GM12878 (cell line): ENCODE data around the gene SIRT2. TPM values are rescaled to one million over a fixed set of nuclear protein-coding genes. Genes with fewer than 3 reads are reported as not detected.

Experiments used
- ATAC-seq: fragments of 200-7000 bp; cut with Tn5 transposase; 3 replicates; pipeline ENCODE4 v1.9.1; 2020; ENCODE audit warnings: mild to moderate bottlenecking, moderate library complexity
- BruUV-seq: library from RNA; stranded (reverse); fragments of 400-500 nt; replicated peaks from 2 replicates; lab custom pipeline; 2021; lab: Mats Ljungman, UMichigan
- CTCF ChIA-PET: fragments of 300-600 bp; sonication (Branson Sonifier 250); formaldehyde crosslinking; extraction: SDS; loops from one replicate; lab custom pipeline; 2021; ENCODE audit warnings: inconsistent platforms; lab: Yijun Ruan, JAX
- POLR2A ChIA-PET: fragments of 350-600 bp; formaldehyde crosslinking; extraction: SDS; loops from one replicate; lab custom pipeline; 2021; ENCODE audit warnings: inconsistent platforms; lab: Charles Lee
- RAD21 ChIA-PET: fragments of 300-600 bp; sonication (Branson Sonifier 250); formaldehyde crosslinking; loops from one replicate; lab custom pipeline; 2023; ENCODE audit warnings: antibody characterized with exemption; ENCODE audit not compliant: unreplicated experiment; lab: Charles Lee
- SMC1A ChIA-PET: fragments of 300-600 bp; sonication (Branson Sonifier 250); formaldehyde crosslinking; loops from one replicate; lab custom pipeline; 2023; ENCODE audit not compliant: unreplicated experiment, uncharacterized antibody; lab: Charles Lee
- DNase-seq: peaks from one replicate; pipeline ENCODE4 v3.0.0-alpha.2; 2011; ENCODE audit warnings: low read depth, low spot score
- FAIRE-seq: peaks from 3 replicates; lab custom pipeline; 2011; peaks lifted over from hg19 to GRCh38; lab: Jason Lieb, UNC
- H2AFZ ChIP-seq: 2 replicates; pipeline ENCODE4 v1.6.0; 2011; ENCODE audit warnings: low read depth, low read length, control low read depth; ENCODE audit not compliant: control insufficient read depth
- H3K27ac ChIP-seq: 2 replicates; pipeline ENCODE4 v1.5.1; 2011; ENCODE audit warnings: control low read depth; ENCODE audit not compliant: control insufficient read depth, insufficient read depth
- H3K27me3 ChIP-seq, 2 experiments: replicated peaks in 1 of 2; 2 replicates each; pipeline versions ENCODE4 v1.6.0 to v1.6.1; 2011; ENCODE audit warnings: low read length in 1 of 2; ENCODE audit not compliant: control insufficient read depth in 2 of 2, insufficient read depth in 2 of 2
- H3K36me3 ChIP-seq, 2 experiments: 2 replicates each; pipeline ENCODE4 v1.5.1; 2011; ENCODE audit warnings: low read length in 1 of 2; ENCODE audit not compliant: control insufficient read depth in 2 of 2, insufficient read depth in 2 of 2
- H3K4me1 ChIP-seq: 2 replicates; pipeline ENCODE4 v1.6.1; 2011; ENCODE audit warnings: mild to moderate bottlenecking, low read length, moderate library complexity, mixed read lengths; ENCODE audit not compliant: control insufficient read depth, insufficient read depth
- H3K4me2 ChIP-seq: 2 replicates; pipeline ENCODE4 v1.6.0; 2011; ENCODE audit warnings: control low read depth; ENCODE audit not compliant: control insufficient read depth, insufficient read depth
- H3K4me3 ChIP-seq: fragments of 200-600 bp; sonication (generic); 2 replicates; pipeline ENCODE4 v1.5.1; 2016
- H3K79me2 ChIP-seq: 2 replicates; pipeline ENCODE4 v1.6.0; 2011; ENCODE audit warnings: low read length; ENCODE audit not compliant: control insufficient read depth, insufficient read depth
- H3K9ac ChIP-seq: 2 replicates; pipeline ENCODE4 v1.8.0; 2011; ENCODE audit warnings: low read length, control low read depth, mixed read lengths; ENCODE audit not compliant: control insufficient read depth, insufficient read depth
- H3K9me3 ChIP-seq: replicated peaks from 3 replicates; pipeline ENCODE4 v1.5.1; 2011; ENCODE audit warnings: mild to moderate bottlenecking, low read length; ENCODE audit not compliant: control insufficient read depth, insufficient read depth
- H4K20me1 ChIP-seq: 2 replicates; pipeline ENCODE4 v1.6.0; 2011; ENCODE audit not compliant: control insufficient read depth, insufficient read depth
- ATF7 ChIP-seq: fragments of 450-650 bp; IDR thresholded peaks from 2 replicates; pipeline ENCODE4 v1.6.1; 2016; ENCODE audit warnings: low read depth, mild to moderate bottlenecking
- CREB1 ChIP-seq: IDR thresholded peaks from 2 replicates; pipeline ENCODE4 v1.6.1; 2012; ENCODE audit warnings: low read depth, mild to moderate bottlenecking, inconsistent platforms
- LARP7 ChIP-seq: fragments of 450-650 bp; IDR thresholded peaks from 2 replicates; pipeline ENCODE4 v1.6.1; 2017; ENCODE audit warnings: mild to moderate bottlenecking
- NBN ChIP-seq: fragments of 450-650 bp; IDR thresholded peaks from 2 replicates; pipeline ENCODE4 v1.6.1; 2016
- NFYB ChIP-seq: IDR thresholded peaks from 2 replicates; pipeline ENCODE4 v1.6.1; 2011; ENCODE audit warnings: low read depth, mild to moderate bottlenecking, low read length, improper control_type of control experiment, moderate library complexity; ENCODE audit not compliant: insufficient read depth
- NR2C1 ChIP-seq: fragments of 450-650 bp; IDR thresholded peaks from 2 replicates; pipeline ENCODE4 v1.6.1; 2017; ENCODE audit warnings: antibody characterized with exemption, mild to moderate bottlenecking, moderate library complexity
- PAX5 ChIP-seq: IDR thresholded peaks from 2 replicates; pipeline ENCODE4 v1.6.1; 2011; ENCODE audit warnings: low read depth, low read length, borderline replicate concordance
- RAD21 ChIP-seq: IDR thresholded peaks from 2 replicates; pipeline ENCODE4 v1.6.1; 2011; ENCODE audit warnings: mild to moderate bottlenecking, low read depth, low read length, moderate library complexity; ENCODE audit not compliant: insufficient read depth
- RBBP5 ChIP-seq: fragments of 200-600 bp; sonication (generic); conservative IDR thresholded peaks from 2 replicates; pipeline ENCODE4 v1.6.1; 2016
- SIN3A ChIP-seq: IDR thresholded peaks from 2 replicates; pipeline ENCODE4 v1.6.1; 2012; ENCODE audit warnings: low read depth, low read length, improper control_type of control experiment
- SREBF1 ChIP-seq: IDR thresholded peaks from 2 replicates; pipeline ENCODE4 v1.6.1; 2012; ENCODE audit warnings: mild to moderate bottlenecking, low read length
- SREBF2 ChIP-seq: IDR thresholded peaks from 2 replicates; pipeline ENCODE4 v1.6.1; 2012; ENCODE audit warnings: mild to moderate bottlenecking, low read length
- WGBS: methylation state at CpG from one replicate; pipeline ENCODE4 v1.1.6; 2016; ENCODE audit warnings: low lambda C conversion rate; ENCODE audit not compliant: insufficient replicate concordance, insufficient coverage; ENCODE audit errors: missing lambda C conversion rate; 5-methylcytosine and 5-hydroxymethylcytosine counted together
- in situ Hi-C: fragments of 300-500 bp; cut with MboI; formaldehyde crosslinking; loops from 9 replicates; pipeline ENCODE4 v1.14.3; 2018; ENCODE audit warnings: mixed read lengths
- intact Hi-C: fragments of 100-400 bp; cut with micrococcal nuclease; formaldehyde crosslinking; loops from one replicate; pipeline ENCODE4 v1.14.2; 2022; ENCODE audit not compliant: unreplicated experiment
- polyA plus RNA-seq, 11 experiments: library from polyadenylated mRNA; depleted of rRNA in 4 of 11; unstranded in 6 of 11; stranded (reverse) in 5 of 11; fragments of >200 nt; fragmentation: Nextera tagmentation in 4 of 11; fragmentation: Illumina TruSeq in 1 of 11; extraction: Ambion mirVana in 4 of 11; extraction: Trizol in 1 of 11; gene quantifications; 1 replicate in 1 of 11; 2 replicates in 10 of 11; pipeline versions ENCODE4 v1.2.1 to v1.2.3, GENCODE V29; 2011 to 2016; ENCODE audit warnings: inconsistent platforms in 2 of 11, missing spikeins in 2 of 11, low read depth in 1 of 11
- total RNA-seq, 4 experiments: library from RNA; depleted of rRNA in 3 of 4; stranded (reverse); fragments of >200 nt in 3 of 4; fragmentation: Illumina TruSeq in 1 of 4; extraction: Trizol in 1 of 4; gene quantifications; 2 replicates each; pipeline versions ENCODE4 v1.2.1 to v1.2.3, GENCODE V29; 2013 to 2021
- TF ChIP-seq, protein P1 (sequence below): fragments of 450-650 bp; IDR thresholded peaks from 2 replicates; pipeline ENCODE4 v1.6.1; 2016; ENCODE audit warnings: mild to moderate bottlenecking, moderate library complexity, borderline replicate concordance
- TF ChIP-seq, protein P2 (sequence below): fragments of 450-650 bp; IDR thresholded peaks from 2 replicates; pipeline ENCODE4 v1.6.1; 2014; ENCODE audit warnings: mild to moderate bottlenecking
- TF ChIP-seq, protein P3 (sequence below), 3 experiments: IDR thresholded peaks in 2 of 3; conservative IDR thresholded peaks in 1 of 3; 2 replicates each; pipeline ENCODE4 v1.5.1; 2011; ENCODE audit warnings: low read depth in 3 of 3, low read length in 3 of 3, mild to moderate bottlenecking in 3 of 3, control low read depth in 2 of 3, moderate library complexity in 2 of 3, inconsistent platforms in 1 of 3, mixed read lengths in 1 of 3; ENCODE audit not compliant: control insufficient read depth in 2 of 3, insufficient read depth in 1 of 3; ENCODE audit errors: extremely low read depth in 1 of 3

Gene SIRT2
- total and polyA plus RNA-seq, 10 of the 15 experiments (the other 5 are each of a cell fraction or from before 2014, with no cell fraction given), result 1.4 to 38.7 (median 24.1) TPM

DNA sequence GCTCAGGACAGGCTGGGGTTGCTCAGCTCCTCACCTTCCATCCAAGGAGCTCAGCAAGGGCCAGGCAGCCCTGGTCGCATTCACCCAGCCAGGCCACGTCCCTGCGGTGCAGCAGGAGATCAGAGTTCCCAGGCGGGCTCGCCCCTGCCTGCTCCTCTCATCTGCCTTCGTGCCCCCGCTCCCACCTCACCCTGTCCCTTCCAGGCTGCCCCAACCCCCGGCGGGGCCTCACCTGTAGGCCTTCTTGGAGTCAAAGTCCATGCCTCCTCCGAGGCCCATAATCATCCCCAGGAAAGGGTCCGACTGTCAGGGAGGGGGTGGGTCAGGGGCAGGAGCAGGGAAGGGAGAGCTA is 20.0 kb downstream of the SIRT2 start (continued):
- TF ChIP-seq, protein P1, sequence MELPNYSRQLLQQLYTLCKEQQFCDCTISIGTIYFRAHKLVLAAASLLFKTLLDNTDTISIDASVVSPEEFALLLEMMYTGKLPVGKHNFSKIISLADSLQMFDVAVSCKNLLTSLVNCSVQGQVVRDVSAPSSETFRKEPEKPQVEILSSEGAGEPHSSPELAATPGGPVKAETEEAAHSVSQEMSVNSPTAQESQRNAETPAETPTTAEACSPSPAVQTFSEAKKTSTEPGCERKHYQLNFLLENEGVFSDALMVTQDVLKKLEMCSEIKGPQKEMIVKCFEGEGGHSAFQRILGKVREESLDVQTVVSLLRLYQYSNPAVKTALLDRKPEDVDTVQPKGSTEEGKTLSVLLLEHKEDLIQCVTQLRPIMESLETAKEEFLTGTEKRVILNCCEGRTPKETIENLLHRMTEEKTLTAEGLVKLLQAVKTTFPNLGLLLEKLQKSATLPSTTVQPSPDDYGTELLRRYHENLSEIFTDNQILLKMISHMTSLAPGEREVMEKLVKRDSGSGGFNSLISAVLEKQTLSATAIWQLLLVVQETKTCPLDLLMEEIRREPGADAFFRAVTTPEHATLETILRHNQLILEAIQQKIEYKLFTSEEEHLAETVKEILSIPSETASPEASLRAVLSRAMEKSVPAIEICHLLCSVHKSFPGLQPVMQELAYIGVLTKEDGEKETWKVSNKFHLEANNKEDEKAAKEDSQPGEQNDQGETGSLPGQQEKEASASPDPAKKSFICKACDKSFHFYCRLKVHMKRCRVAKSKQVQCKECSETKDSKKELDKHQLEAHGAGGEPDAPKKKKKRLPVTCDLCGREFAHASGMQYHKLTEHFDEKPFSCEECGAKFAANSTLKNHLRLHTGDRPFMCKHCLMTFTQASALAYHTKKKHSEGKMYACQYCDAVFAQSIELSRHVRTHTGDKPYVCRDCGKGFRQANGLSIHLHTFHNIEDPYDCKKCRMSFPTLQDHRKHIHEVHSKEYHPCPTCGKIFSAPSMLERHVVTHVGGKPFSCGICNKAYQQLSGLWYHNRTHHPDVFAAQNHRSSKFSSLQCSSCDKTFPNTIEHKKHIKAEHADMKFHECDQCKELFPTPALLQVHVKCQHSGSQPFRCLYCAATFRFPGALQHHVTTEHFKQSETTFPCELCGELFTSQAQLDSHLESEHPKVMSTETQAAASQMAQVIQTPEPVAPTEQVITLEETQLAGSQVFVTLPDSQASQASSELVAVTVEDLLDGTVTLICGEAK, result no peak
- no peak for TF ChIP-seq LARP7
- TF ChIP-seq PAX5, result no peak
- TF ChIP-seq SREBF2, result no peak
- no peak for TF ChIP-seq NBN

DNA sequence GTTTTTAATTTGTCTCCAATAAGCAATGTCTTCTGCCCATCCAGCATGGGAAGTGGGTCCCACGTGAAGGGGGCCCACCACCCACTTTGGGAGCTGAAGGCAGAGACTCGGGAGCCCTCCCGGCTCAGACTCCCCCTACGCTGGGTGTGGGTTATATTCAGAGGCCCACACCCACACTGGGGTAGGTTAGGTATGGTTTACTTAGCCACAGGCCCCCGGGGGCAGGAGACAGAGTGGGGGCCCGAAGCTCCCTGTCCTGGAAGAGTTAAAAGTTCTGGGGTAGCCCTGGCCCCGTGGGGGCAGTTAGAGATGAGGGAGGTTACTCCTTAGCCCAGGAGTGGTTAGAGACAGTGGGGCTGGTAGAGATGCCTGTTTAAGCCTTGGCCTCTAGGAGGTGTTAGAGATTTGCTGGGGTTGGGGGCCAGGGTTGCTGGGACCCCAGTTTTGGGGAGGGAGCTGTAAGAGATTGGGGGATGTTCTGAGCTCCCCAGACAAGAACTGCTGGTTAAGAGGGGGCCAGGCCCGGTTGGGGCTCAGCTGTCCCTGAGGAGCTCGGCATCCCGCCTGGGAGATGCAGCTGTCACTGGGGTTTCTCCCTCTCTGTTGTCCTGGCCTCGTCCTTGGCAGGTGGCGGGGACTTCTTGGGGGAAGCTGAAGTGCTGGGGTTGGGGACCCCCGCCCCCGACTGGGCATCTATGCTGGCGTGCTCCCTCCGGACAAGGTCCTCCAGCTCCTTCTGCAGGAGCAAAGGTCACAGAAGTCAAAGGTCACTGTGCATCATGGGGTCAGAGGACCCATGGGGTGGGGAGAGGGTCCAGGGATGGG is 20.6 kb downstream of the SIRT2 start:
- ChIA-PET POLR2A (interaction anchor here (0.5 to 3.0 kb wide), 10 partner anchors 9 to 372 kb away, joined by 3 to 12 read pairs (median 6); partner anchors contain the start of genes ECH1, HNRNPL, NFKBIB and SIRT2), SMC1A (interaction anchor here (0.6 to 1.9 kb wide), 9 partner anchors 9 to 366 kb away, joined by 3 to 9 read pairs (median 3); partner anchors contain the start of genes MRPS12 and SARS2), CTCF (interaction anchor here (0.6 to 4.8 kb wide), 11 partner anchors 9 to 476 kb away, joined by 3 to 62 read pairs (median 5); partner anchors contain the start of genes FAM98C, HNRNPL, MRPS12 and SARS2), RAD21 (interaction anchor here (0.8 to 2.1 kb wide), 12 partner anchors 9 to 363 kb away, joined by 3 to 8 read pairs (median 4); partner anchors contain the start of genes MAP4K1, MRPS12, NFKBIB and SARS2)
- in situ Hi-C loops, result no loop called here
- Histone ChIP-seq H3K27ac (peak overlapping the region; percentile 95), H2AFZ (peak overlapping the region; percentile 90), H3K4me3 (peak overlapping the region; percentile 73; the same call in 1 of the 2 replicates), H3K4me1 (peaks cover 7% of the 10 kb centered on the region), H3K27me3 (no peaks in the 10 kb centered on the region), H3K4me2 (peak overlapping the region; percentile 92), H3K9ac (peak overlapping the region; percentile 83), H3K36me3 (no peaks in the 10 kb centered on the region; a peak in 1 of 4 replicates), H4K20me1 (no peaks in the 10 kb centered on the region), H3K9me3 (no peaks in the 10 kb centered on the region), H3K79me2 (no peaks in the 10 kb centered on the region; the same call in none of the 2 replicates)
- DNase-seq (no peak), ATAC-seq (peak; percentile 36), FAIRE-seq (no peak)
- intact Hi-C loops, result loop anchor here (2.0 kb wide), 1 partner anchor 20 kb away; the partner anchor contains the start of genes NFKBIB and SIRT2
- TSS peak; percentile 96 for BruUV-seq
- whole genome bisulfite sequencing, result 53% methylated on average over 16 of the region's 16 CpGs
- TF ChIP-seq RAD21 (0 out of 2 replicates have a peak, but pooled peaks have one; percentile 14), NFYB (no peak), CREB1 (no peak), SREBF1 (no peak), NR2C1 (peak; percentile 58), ATF7 (no peak), SIN3A (no peak), RBBP5 (no peak)
- TF ChIP-seq, protein P2, sequence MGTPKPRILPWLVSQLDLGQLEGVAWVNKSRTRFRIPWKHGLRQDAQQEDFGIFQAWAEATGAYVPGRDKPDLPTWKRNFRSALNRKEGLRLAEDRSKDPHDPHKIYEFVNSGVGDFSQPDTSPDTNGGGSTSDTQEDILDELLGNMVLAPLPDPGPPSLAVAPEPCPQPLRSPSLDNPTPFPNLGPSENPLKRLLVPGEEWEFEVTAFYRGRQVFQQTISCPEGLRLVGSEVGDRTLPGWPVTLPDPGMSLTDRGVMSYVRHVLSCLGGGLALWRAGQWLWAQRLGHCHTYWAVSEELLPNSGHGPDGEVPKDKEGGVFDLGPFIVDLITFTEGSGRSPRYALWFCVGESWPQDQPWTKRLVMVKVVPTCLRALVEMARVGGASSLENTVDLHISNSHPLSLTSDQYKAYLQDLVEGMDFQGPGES, result no peak
- TF ChIP-seq, protein P3, sequence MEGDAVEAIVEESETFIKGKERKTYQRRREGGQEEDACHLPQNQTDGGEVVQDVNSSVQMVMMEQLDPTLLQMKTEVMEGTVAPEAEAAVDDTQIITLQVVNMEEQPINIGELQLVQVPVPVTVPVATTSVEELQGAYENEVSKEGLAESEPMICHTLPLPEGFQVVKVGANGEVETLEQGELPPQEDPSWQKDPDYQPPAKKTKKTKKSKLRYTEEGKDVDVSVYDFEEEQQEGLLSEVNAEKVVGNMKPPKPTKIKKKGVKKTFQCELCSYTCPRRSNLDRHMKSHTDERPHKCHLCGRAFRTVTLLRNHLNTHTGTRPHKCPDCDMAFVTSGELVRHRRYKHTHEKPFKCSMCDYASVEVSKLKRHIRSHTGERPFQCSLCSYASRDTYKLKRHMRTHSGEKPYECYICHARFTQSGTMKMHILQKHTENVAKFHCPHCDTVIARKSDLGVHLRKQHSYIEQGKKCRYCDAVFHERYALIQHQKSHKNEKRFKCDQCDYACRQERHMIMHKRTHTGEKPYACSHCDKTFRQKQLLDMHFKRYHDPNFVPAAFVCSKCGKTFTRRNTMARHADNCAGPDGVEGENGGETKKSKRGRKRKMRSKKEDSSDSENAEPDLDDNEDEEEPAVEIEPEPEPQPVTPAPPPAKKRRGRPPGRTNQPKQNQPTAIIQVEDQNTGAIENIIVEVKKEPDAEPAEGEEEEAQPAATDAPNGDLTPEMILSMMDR (IDR thresholded peaks at IDR 0.05 in 2 of 3, conservative IDR thresholded peaks at IDR 0.05 in 1 of 3; ENCODE audit: control insufficient read depth in 2 of 3, extremely low read depth in 1 of 3, insufficient read depth in 1 of 3, low read depth in 3 of 3, low read length in 3 of 3), result peak in 2 of 3 experiments; percentile 4 to 11; a peak in 1 of 6 replicates
